DOHH2 (cell line): ENCODE measurements around the gene C1orf105.

ENCODE experiments used
- EZH2phosphoT487 ChIP-seq: fragments of 200-600 bp; sonication (generic); IDR thresholded peaks from 2 replicates; pipeline ENCODE4 v1.6.1; 2017; ENCODE audit warnings: borderline replicate concordance, mild to moderate bottlenecking, antibody characterized with exemption, low read length, moderate library complexity, mixed read lengths
- TF ChIP-seq, protein P1 (sequence below): fragments of 200-600 bp; sonication (generic); IDR thresholded peaks from one replicate; pipeline ENCODE4 v1.5.1; 2014; ENCODE audit warnings: antibody characterized with exemption, mild to moderate bottlenecking, low read depth, low read length; ENCODE audit not compliant: poor library complexity, severe bottlenecking

DNA sequence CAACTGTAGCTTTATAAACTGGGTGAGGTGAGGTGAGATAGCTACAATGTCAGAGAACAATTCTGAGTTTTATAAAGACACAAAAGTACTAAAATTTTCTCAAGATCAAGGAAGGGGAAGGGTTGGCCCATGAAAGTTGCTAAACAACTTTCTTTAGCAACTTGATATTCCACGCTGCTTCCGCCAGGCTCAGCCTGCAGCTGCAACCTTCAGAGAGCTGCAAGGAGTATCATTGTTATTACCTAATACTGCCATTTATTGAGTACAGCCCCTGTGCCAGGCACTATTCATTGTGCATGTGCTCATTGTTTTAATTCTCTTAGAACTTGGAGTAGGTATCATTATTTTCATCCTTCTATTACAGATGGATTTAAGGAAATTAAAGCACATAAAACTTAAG is 78.4 kb downstream of the C1orf105 start:
- TF ChIP-seq, protein P1, sequence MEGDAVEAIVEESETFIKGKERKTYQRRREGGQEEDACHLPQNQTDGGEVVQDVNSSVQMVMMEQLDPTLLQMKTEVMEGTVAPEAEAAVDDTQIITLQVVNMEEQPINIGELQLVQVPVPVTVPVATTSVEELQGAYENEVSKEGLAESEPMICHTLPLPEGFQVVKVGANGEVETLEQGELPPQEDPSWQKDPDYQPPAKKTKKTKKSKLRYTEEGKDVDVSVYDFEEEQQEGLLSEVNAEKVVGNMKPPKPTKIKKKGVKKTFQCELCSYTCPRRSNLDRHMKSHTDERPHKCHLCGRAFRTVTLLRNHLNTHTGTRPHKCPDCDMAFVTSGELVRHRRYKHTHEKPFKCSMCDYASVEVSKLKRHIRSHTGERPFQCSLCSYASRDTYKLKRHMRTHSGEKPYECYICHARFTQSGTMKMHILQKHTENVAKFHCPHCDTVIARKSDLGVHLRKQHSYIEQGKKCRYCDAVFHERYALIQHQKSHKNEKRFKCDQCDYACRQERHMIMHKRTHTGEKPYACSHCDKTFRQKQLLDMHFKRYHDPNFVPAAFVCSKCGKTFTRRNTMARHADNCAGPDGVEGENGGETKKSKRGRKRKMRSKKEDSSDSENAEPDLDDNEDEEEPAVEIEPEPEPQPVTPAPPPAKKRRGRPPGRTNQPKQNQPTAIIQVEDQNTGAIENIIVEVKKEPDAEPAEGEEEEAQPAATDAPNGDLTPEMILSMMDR: no peak
- no peak for TF ChIP-seq EZH2phosphoT487
